Stimulated activated naive CD8-positive, alpha-beta T cell treated with anti-CD3 and anti-CD28 coated beads, Interleukin-15, amount 100 ng/mL, for 72 hours (primary cell): ENCODE measurements around the gene AGPAT4.

Experiments
- ATAC-seq: fragments of 150-1000 bp; cut with Tn5 transposase; 2 replicates; pipeline ENCODE4 v1.10.0; 2021; ENCODE audit warnings: mild to moderate bottlenecking, moderate library complexity
- DNase-seq, 2 donors: peaks; one replicate each; pipeline ENCODE4 v3.0.0; 2021 to 2022
- H3K27ac Mint-ChIP-seq, 2 donors: one replicate each; pipeline ENCODE4 v1.8.0; 2022; ENCODE audit warnings: mild to moderate bottlenecking in 2 of 2, mixed read lengths in 2 of 2, moderate library complexity in 2 of 2
- H3K27me3 Mint-ChIP-seq: one replicate; pipeline ENCODE4 v1.8.0; 2022; ENCODE audit warnings: mixed read lengths
- H3K4me1 Mint-ChIP-seq: one replicate; pipeline ENCODE4 v1.8.0; 2022; ENCODE audit warnings: mild to moderate bottlenecking, mixed read lengths
- H3K4me3 Mint-ChIP-seq, 2 donors: one replicate each; pipeline ENCODE4 v1.8.0; 2022; ENCODE audit warnings: mild to moderate bottlenecking in 2 of 2, mixed read lengths in 2 of 2, moderate library complexity in 1 of 2
- H3K9me3 Mint-ChIP-seq, 2 donors: one replicate each; pipeline ENCODE4 v1.8.0; 2022; ENCODE audit warnings: mixed read lengths in 2 of 2

AGPAT4 gene

GRCh38 chr6:161270116-161270515 is 3.7 kb downstream of the AGPAT4 start:
- no peaks in the 10 kb centered on the region for H3K27me3 Mint-ChIP-seq
- H3K4me1 Mint-ChIP-seq = peaks cover 25% of the 10 kb centered on the region
- no peak overlapping the region for H3K4me3 Mint-ChIP-seq
- H3K9me3 Mint-ChIP-seq = no peaks in the 10 kb centered on the region
- ATAC-seq (no peak), DNase-seq (no peak)
- no peak overlapping the region for H3K27ac Mint-ChIP-seq

- H3K4me1 Mint-ChIP-seq = peaks cover 18% of the 10 kb centered on the region
- no peak for DNase-seq
- H3K27ac Mint-ChIP-seq = no peak overlapping the region
- H3K4me3 Mint-ChIP-seq = no peak overlapping the region
- no peaks in the 10 kb centered on the region for H3K27me3 Mint-ChIP-seq
- no peaks in the 10 kb centered on the region for H3K9me3 Mint-ChIP-seq
- ATAC-seq = no peak
Observed at GRCh38 chr6:161269310-161269709, 4.6 kb downstream of the AGPAT4 start.

- H3K4me3 Mint-ChIP-seq = no peak overlapping the region
- no peaks in the 10 kb centered on the region for H3K9me3 Mint-ChIP-seq
- DNase-seq (no peak), ATAC-seq (no peak)
- no peaks in the 10 kb centered on the region for H3K27me3 Mint-ChIP-seq
- H3K4me1 Mint-ChIP-seq = peaks cover 15% of the 10 kb centered on the region
- no peak overlapping the region for H3K27ac Mint-ChIP-seq
Observed at GRCh38 chr6:161268531-161269210, 5.2 kb downstream of the AGPAT4 start.

GRCh38 chr6:161266513-161267230 is 7.2 kb downstream of the AGPAT4 start:
- DNase-seq = no peak
- no peak overlapping the region for H3K4me3 Mint-ChIP-seq
- no peak for ATAC-seq
- H3K9me3 Mint-ChIP-seq = no peaks in the 10 kb centered on the region
- no peak overlapping the region for H3K27ac Mint-ChIP-seq
- H3K27me3 Mint-ChIP-seq = no peaks in the 10 kb centered on the region
- H3K4me1 Mint-ChIP-seq = peaks cover 6% of the 10 kb centered on the region

GRCh38 chr6:161265975-161266374 is 7.9 kb downstream of the AGPAT4 start:
- no peak for ATAC-seq
- H3K4me1 Mint-ChIP-seq = peaks cover 6% of the 10 kb centered on the region

GRCh38 chr6:161265554-161265953 is 8.3 kb downstream of the AGPAT4 start:
- Mint-ChIP-seq H3K27ac (no peak overlapping the region), H3K9me3 (no peaks in the 10 kb centered on the region), H3K27me3 (no peaks in the 10 kb centered on the region), H3K4me1 (peaks cover 6% of the 10 kb centered on the region), H3K4me3 (no peak overlapping the region)
- no peak for ATAC-seq
- DNase-seq = no peak

More at GRCh38 chr6:161265975-161266374, 7.9 kb downstream of the AGPAT4 start:
- H3K4me3 Mint-ChIP-seq = no peak overlapping the region
- H3K27ac Mint-ChIP-seq = no peak overlapping the region
- no peaks in the 10 kb centered on the region for H3K27me3 Mint-ChIP-seq
- H3K9me3 Mint-ChIP-seq = no peaks in the 10 kb centered on the region
- DNase-seq = no peak

- Mint-ChIP-seq H3K27ac (no peak overlapping the region), H3K27me3 (no peaks in the 10 kb centered on the region), H3K4me3 (no peak overlapping the region), H3K4me1 (peaks cover 6% of the 10 kb centered on the region), H3K9me3 (no peaks in the 10 kb centered on the region)
- DNase-seq (no peak), ATAC-seq (peak; percentile 27)
Observed at GRCh38 chr6:161264181-161264580, 9.7 kb downstream of the AGPAT4 start.

- no peak for ATAC-seq
- no peaks in the 10 kb centered on the region for H3K27me3 Mint-ChIP-seq
- no peak overlapping the region for H3K4me3 Mint-ChIP-seq
- no peak overlapping the region for H3K27ac Mint-ChIP-seq
- H3K4me1 Mint-ChIP-seq = peaks cover 6% of the 10 kb centered on the region
- DNase-seq = no peak
- H3K9me3 Mint-ChIP-seq = no peaks in the 10 kb centered on the region
Observed at GRCh38 chr6:161261816-161262215, 12.0 kb downstream of the AGPAT4 start.

GRCh38 chr6:161261325-161261724 is 12.5 kb downstream of the AGPAT4 start:
- H3K9me3 Mint-ChIP-seq = no peaks in the 10 kb centered on the region
- no peak overlapping the region for H3K4me3 Mint-ChIP-seq
- H3K27ac Mint-ChIP-seq = no peak overlapping the region
- H3K27me3 Mint-ChIP-seq = no peaks in the 10 kb centered on the region
- peaks cover 3% of the 10 kb centered on the region for H3K4me1 Mint-ChIP-seq
- DNase-seq = no peak
- no peak for ATAC-seq

GRCh38 chr6:161259302-161259701 is 14.6 kb downstream of the AGPAT4 start:
- H3K4me3 Mint-ChIP-seq = no peak overlapping the region
- no peaks in the 10 kb centered on the region for H3K9me3 Mint-ChIP-seq
- no peaks in the 10 kb centered on the region for H3K4me1 Mint-ChIP-seq
- no peak overlapping the region for H3K27ac Mint-ChIP-seq
- DNase-seq (no peak), ATAC-seq (no peak)
- H3K27me3 Mint-ChIP-seq = no peaks in the 10 kb centered on the region

- no peak for ATAC-seq
- no peak for DNase-seq
- H3K27ac Mint-ChIP-seq = no peak overlapping the region
- no peaks in the 10 kb centered on the region for H3K27me3 Mint-ChIP-seq
- H3K4me3 Mint-ChIP-seq = no peak overlapping the region
- no peaks in the 10 kb centered on the region for H3K4me1 Mint-ChIP-seq
- no peaks in the 10 kb centered on the region for H3K9me3 Mint-ChIP-seq
Observed at GRCh38 chr6:161257793-161258457, 15.9 kb downstream of the AGPAT4 start.

GRCh38 chr6:161256407-161256806 is 17.5 kb downstream of the AGPAT4 start:
- no peaks in the 10 kb centered on the region for H3K9me3 Mint-ChIP-seq
- H3K27ac Mint-ChIP-seq = no peak overlapping the region
- no peak overlapping the region for H3K4me3 Mint-ChIP-seq
- no peaks in the 10 kb centered on the region for H3K27me3 Mint-ChIP-seq
- no peaks in the 10 kb centered on the region for H3K4me1 Mint-ChIP-seq
- DNase-seq (no peak), ATAC-seq (no peak)

- DNase-seq (no peak), ATAC-seq (no peak)
- Mint-ChIP-seq H3K4me3 (no peak overlapping the region), H3K27me3 (no peaks in the 10 kb centered on the region), H3K27ac (no peak overlapping the region), H3K9me3 (no peaks in the 10 kb centered on the region), H3K4me1 (no peaks in the 10 kb centered on the region)
Observed at GRCh38 chr6:161255518-161255917, 18.3 kb downstream of the AGPAT4 start.

GRCh38 chr6:161254464-161255253 is 19.2 kb downstream of the AGPAT4 start:
- H3K4me3 Mint-ChIP-seq = no peak overlapping the region
- H3K27ac Mint-ChIP-seq = no peak overlapping the region
- no peak for ATAC-seq
- no peaks in the 10 kb centered on the region for H3K27me3 Mint-ChIP-seq
- no peaks in the 10 kb centered on the region for H3K9me3 Mint-ChIP-seq
- DNase-seq = no peak
- H3K4me1 Mint-ChIP-seq = no peaks in the 10 kb centered on the region

- no peaks in the 10 kb centered on the region for H3K27me3 Mint-ChIP-seq
- no peak overlapping the region for H3K27ac Mint-ChIP-seq
- no peak overlapping the region for H3K4me3 Mint-ChIP-seq
- no peak for ATAC-seq
- H3K4me1 Mint-ChIP-seq = no peaks in the 10 kb centered on the region
- DNase-seq = no peak
- H3K9me3 Mint-ChIP-seq = no peaks in the 10 kb centered on the region
Observed at GRCh38 chr6:161254126-161254463, 19.8 kb downstream of the AGPAT4 start.

- Mint-ChIP-seq H3K27me3 (no peaks in the 10 kb centered on the region), H3K4me1 (no peaks in the 10 kb centered on the region), H3K27ac (no peak overlapping the region), H3K9me3 (no peaks in the 10 kb centered on the region), H3K4me3 (no peak overlapping the region)
- DNase-seq (no peak), ATAC-seq (no peak)
Observed at GRCh38 chr6:161251345-161251744, 22.5 kb downstream of the AGPAT4 start.
